Endothelial cell of umbilical vein (primary cell): ENCODE results near the gene CARHSP1. TPM values are rescaled to one million over a fixed set of nuclear protein-coding genes. Genes with fewer than 3 reads are reported as not detected.

Experiments used
- BruUV-seq: library from RNA; stranded (reverse); fragments of 400-500 nt; replicated peaks from 2 replicates; lab custom pipeline; 2021; lab: Mats Ljungman, UMichigan
- CTCF ChIA-PET: fragments of 300-600, 350-600 bp; sonication (Branson Sonifier 250); formaldehyde crosslinking; loops from one replicate; lab custom pipeline; 2021; ENCODE audit warnings: antibody characterized with exemption, inconsistent platforms; lab: Charles Lee
- POLR2A ChIA-PET: fragments of 300-600, 350-600 bp; sonication (Branson Sonifier 250); formaldehyde crosslinking; loops from one replicate; lab custom pipeline; 2021; ENCODE audit warnings: antibody characterized with exemption, inconsistent platforms; lab: Charles Lee
- DNase-seq: peaks from one replicate; pipeline ENCODE4 v3.0.0-alpha.2; 2011; ENCODE audit warnings: low read depth, low spot score
- FAIRE-seq: peaks from 2 replicates; lab custom pipeline; 2011; peaks lifted over from hg19 to GRCh38; lab: Jason Lieb, UNC
- H2AFZ ChIP-seq: 2 replicates; pipeline ENCODE4 v1.6.0; 2012; ENCODE audit warnings: low read depth, low read length, control low read depth, inconsistent platforms
- H3K27ac ChIP-seq: 2 replicates; pipeline ENCODE4 v1.5.1; 2011; ENCODE audit warnings: low read depth, mild to moderate bottlenecking, control low read depth, low read length, moderate library complexity; ENCODE audit not compliant: insufficient read depth
- H3K27me3 ChIP-seq, 2 experiments: 2 replicates each; pipeline versions ENCODE4 v1.6.0 to v1.6.1; 2011; ENCODE audit warnings: low read length in 2 of 2, mixed read lengths in 1 of 2; ENCODE audit not compliant: control insufficient read depth in 2 of 2, insufficient read depth in 2 of 2
- H3K36me3 ChIP-seq, 2 experiments: 2 replicates in 1 of 2; 3 replicates in 1 of 2; pipeline ENCODE4 v1.5.1; 2011; ENCODE audit warnings: low read length in 2 of 2, mild to moderate bottlenecking in 1 of 2, moderate library complexity in 1 of 2; ENCODE audit not compliant: control insufficient read depth in 2 of 2, insufficient read depth in 2 of 2; ENCODE audit errors: extremely low read depth in 1 of 2
- H3K4me1 ChIP-seq: 3 replicates; pipeline ENCODE4 v1.5.1; 2011; ENCODE audit warnings: mild to moderate bottlenecking, low read length; ENCODE audit not compliant: control insufficient read depth, insufficient read depth; ENCODE audit errors: extremely low read depth
- H3K4me2 ChIP-seq: 2 replicates; pipeline ENCODE4 v1.6.1; 2011; ENCODE audit warnings: low read length, control low read depth, mixed read lengths; ENCODE audit not compliant: insufficient read depth
- H3K4me3 ChIP-seq, 3 experiments: fragments of 200-600 bp in 1 of 3; sonication (generic), shearing (Covaris generic) in 1 of 3; replicated peaks in 1 of 3; 2 replicates each; pipeline ENCODE4 v1.5.1; 2011 to 2016; ENCODE audit warnings: control low read depth in 3 of 3, low read length in 3 of 3, mild to moderate bottlenecking in 2 of 3, inconsistent platforms in 1 of 3, low read depth in 1 of 3, moderate library complexity in 1 of 3; ENCODE audit not compliant: insufficient read depth in 1 of 3
- H3K79me2 ChIP-seq: 2 replicates; pipeline ENCODE4 v1.6.0; 2012; ENCODE audit warnings: low read length, inconsistent platforms; ENCODE audit not compliant: control insufficient read depth, insufficient read depth
- H3K9ac ChIP-seq: replicated peaks from 2 replicates; pipeline ENCODE3; 2011; ENCODE audit warnings: low read length, control low read depth; ENCODE audit not compliant: insufficient read depth; ENCODE audit errors: extremely low read depth
- H3K9me1 ChIP-seq: replicated peaks from 3 replicates; pipeline ENCODE4 v1.6.0; 2011; ENCODE audit warnings: mild to moderate bottlenecking, low read length; ENCODE audit not compliant: control insufficient read depth, insufficient read depth; ENCODE audit errors: extremely low read depth
- H3K9me3 ChIP-seq: replicated peaks from 2 replicates; pipeline ENCODE4 v1.5.1; 2012; ENCODE audit warnings: low read length, inconsistent platforms; ENCODE audit not compliant: control insufficient read depth, insufficient read depth
- H4K20me1 ChIP-seq: replicated peaks from 2 replicates; pipeline ENCODE3; 2011; ENCODE audit warnings: mild to moderate bottlenecking, low read length; ENCODE audit not compliant: control insufficient read depth, insufficient read depth; ENCODE audit errors: extremely low read depth
- CTCF ChIP-seq, 2 donors: IDR thresholded peaks; 1 replicate in 1 of 2; 2 replicates in 1 of 2; pipeline ENCODE4 v1.5.1; 2011; ENCODE audit warnings: low read length in 2 of 2, mild to moderate bottlenecking in 2 of 2, moderate library complexity in 2 of 2, control low read depth in 1 of 2, inconsistent platforms in 1 of 2, low read depth in 1 of 2; ENCODE audit not compliant: insufficient read depth in 1 of 2; ENCODE audit errors: extremely low read depth in 1 of 2
- EZH2 ChIP-seq: IDR thresholded peaks from 2 replicates; pipeline ENCODE4 v1.6.1; 2012; ENCODE audit warnings: borderline replicate concordance, low read depth, mild to moderate bottlenecking, moderate library complexity, low read length, inconsistent platforms; ENCODE audit not compliant: severe bottlenecking
- FOS ChIP-seq: IDR thresholded peaks from 2 replicates; pipeline ENCODE4 v1.6.1; 2011; ENCODE audit warnings: mild to moderate bottlenecking, low read length, moderate library complexity, borderline replicate concordance; ENCODE audit not compliant: insufficient read depth
- GATA2 ChIP-seq: IDR thresholded peaks from 2 replicates; pipeline ENCODE4 v1.7.0; 2011; ENCODE audit warnings: low read depth, mild to moderate bottlenecking, moderate library complexity, mixed read lengths, low read length; ENCODE audit not compliant: insufficient read length, insufficient read depth
- JUN ChIP-seq: IDR thresholded peaks from 2 replicates; pipeline ENCODE4 v1.6.1; 2011; ENCODE audit warnings: borderline replicate concordance, low read depth; ENCODE audit not compliant: insufficient read length, insufficient read depth
- MAX ChIP-seq: IDR thresholded peaks from 2 replicates; pipeline ENCODE4 v1.6.1; 2011; ENCODE audit not compliant: insufficient read depth, insufficient read length
- MYC ChIP-seq: IDR thresholded peaks from one replicate; pipeline ENCODE4 v1.6.1; 2011; ENCODE audit warnings: mild to moderate bottlenecking, low read depth, low read length
- POLR2A ChIP-seq: IDR thresholded peaks from 2 replicates; pipeline ENCODE4 v1.6.1; 2012; ENCODE audit warnings: low read depth, mild to moderate bottlenecking, control low read depth, low read length
- POLR2AphosphoS5 ChIP-seq: IDR thresholded peaks from 2 replicates; pipeline ENCODE4 v1.6.1; 2012; ENCODE audit warnings: low read depth, mild to moderate bottlenecking, control low read depth, low read length, moderate library complexity; ENCODE audit not compliant: insufficient read depth
- dilution Hi-C: fragments of 300-500 bp; cut with MboI; formaldehyde crosslinking; loops from one replicate; pipeline ENCODE4 v1.15.0; 2019; ENCODE audit warnings: low sequenced_read_pairs; ENCODE audit not compliant: extremely low pct_ligation_motif_present
- intact Hi-C: fragments of 100-400 bp; cut with micrococcal nuclease; formaldehyde crosslinking; loops from one replicate; pipeline ENCODE4 v1.10.0; 2022
- polyA plus RNA-seq, 4 experiments: library from polyadenylated mRNA; depleted of rRNA in 3 of 4; stranded (reverse) in 3 of 4; unstranded in 1 of 4; fragments of >200 nt; gene quantifications; 2 replicates each; pipeline versions ENCODE4 v1.2.1 to v1.2.3, GENCODE V29; 2011 to 2012; ENCODE audit warnings: missing spikeins in 1 of 4
- total RNA-seq: library from RNA; stranded (reverse); gene quantifications from 2 replicates; pipeline ENCODE4 v1.2.3, GENCODE V29; 2021

Gene CARHSP1
- total and polyA plus RNA-seq, 2 donors (not counting 3 experiments of a cell fraction or from before 2014, with no cell fraction given): 64.9 to 72.5 TPM

GRCh38 chr16:8808009-8808408, 60.8 kb downstream of the CARHSP1 start:
- CTCF ChIA-PET: no interaction called here
- dilution Hi-C loops: no loop called here
- H3K79me2 ChIP-seq: peaks cover 26% of the 10 kb centered on the region

More at GRCh38 chr16:8808009-8808408, 60.8 kb downstream of the CARHSP1 start:
- Histone ChIP-seq H3K4me3 (no peak overlapping the region), H3K4me1 (no peaks in the 10 kb centered on the region), H3K4me2 (no peak overlapping the region), H2AFZ (no peak overlapping the region), H3K9me1 (no peaks in the 10 kb centered on the region), H3K36me3 (peaks cover 48 to 50% of the 10 kb centered on the region in 2 experiments), H3K9me3 (no peaks in the 10 kb centered on the region), H3K27ac (no peak overlapping the region), H3K27me3 (no peaks in the 10 kb centered on the region), H3K9ac (no peak overlapping the region), H4K20me1 (peaks cover 2% of the 10 kb centered on the region)
- TF ChIP-seq JUN: no peak
- TF ChIP-seq GATA2: no peak
- TF ChIP-seq MYC: no peak
- no peak for TF ChIP-seq FOS
- TF ChIP-seq CTCF (IDR thresholded peaks at IDR 0.05; ENCODE audit: extremely low read depth in 1 of 2, insufficient read depth in 1 of 2, low read depth in 1 of 2, low read length in 2 of 2): no peak
- TF ChIP-seq POLR2AphosphoS5: no peak
- no peak for TF ChIP-seq POLR2A
- TF ChIP-seq MAX: no peak
- no peak for TF ChIP-seq EZH2
- DNase-seq (no peak), FAIRE-seq (no peak)
- intact Hi-C loops: no loop called here
- BruUV-seq: no TSS peak
- POLR2A ChIA-PET: no interaction called here
